ENCODE data around the gene MAD1L1. TPM values are rescaled to one million over a fixed set of nuclear protein-coding genes. Genes with fewer than 3 reads are reported as not detected.

Gene MAD1L1
- total and polyA plus RNA-seq, 2 donors (not counting 3 experiments of a cell fraction or from before 2014, with no cell fraction given): 34.1 to 42.3 TPM

DNA sequence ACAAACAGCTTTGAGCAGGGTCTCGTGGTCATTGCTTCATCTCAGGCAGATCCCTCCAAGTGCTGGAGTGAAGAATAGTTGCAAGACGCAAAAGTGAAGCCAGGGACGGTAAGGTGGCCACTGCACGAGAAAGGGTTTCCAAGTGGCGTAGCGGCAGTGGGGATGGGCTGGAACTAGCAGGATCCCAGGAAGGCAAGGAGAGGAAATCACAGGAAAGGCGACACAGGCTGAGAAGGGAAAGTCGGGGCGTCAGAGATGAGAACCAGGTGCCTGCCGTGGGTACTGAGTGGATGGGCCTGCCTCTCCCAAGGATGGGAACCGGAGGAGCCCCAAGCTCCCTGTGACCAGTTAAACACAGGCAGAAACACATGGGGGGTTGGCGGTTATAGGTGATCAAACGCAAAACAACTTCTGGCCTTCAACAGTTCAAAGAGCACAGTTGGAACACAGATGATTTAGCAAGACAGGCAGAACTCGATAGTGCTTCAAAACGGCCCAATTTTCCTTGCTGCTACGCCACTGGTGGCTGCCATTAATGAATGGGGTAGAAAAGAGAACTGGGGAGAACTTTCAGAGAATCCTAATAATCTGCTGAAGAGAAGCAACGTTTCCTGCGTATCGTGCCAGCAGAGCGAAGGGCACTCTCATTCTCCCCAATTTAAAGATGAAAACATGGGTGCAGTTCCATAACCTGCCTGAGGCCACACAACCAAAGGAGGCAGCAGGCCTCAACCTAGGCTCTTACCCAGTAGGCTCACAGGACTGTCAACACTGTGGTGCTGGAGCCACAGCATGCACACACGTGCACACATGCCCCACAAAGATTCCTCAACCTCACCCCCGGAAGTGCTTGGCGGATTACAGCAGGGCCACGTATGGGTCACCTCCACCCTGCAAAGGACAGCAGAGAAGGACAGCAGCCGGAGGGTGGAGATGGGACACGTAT lies 61.9 kb downstream of the MAD1L1 start:
- no TSS peak for BruUV-seq (replicated peaks)

DNA sequence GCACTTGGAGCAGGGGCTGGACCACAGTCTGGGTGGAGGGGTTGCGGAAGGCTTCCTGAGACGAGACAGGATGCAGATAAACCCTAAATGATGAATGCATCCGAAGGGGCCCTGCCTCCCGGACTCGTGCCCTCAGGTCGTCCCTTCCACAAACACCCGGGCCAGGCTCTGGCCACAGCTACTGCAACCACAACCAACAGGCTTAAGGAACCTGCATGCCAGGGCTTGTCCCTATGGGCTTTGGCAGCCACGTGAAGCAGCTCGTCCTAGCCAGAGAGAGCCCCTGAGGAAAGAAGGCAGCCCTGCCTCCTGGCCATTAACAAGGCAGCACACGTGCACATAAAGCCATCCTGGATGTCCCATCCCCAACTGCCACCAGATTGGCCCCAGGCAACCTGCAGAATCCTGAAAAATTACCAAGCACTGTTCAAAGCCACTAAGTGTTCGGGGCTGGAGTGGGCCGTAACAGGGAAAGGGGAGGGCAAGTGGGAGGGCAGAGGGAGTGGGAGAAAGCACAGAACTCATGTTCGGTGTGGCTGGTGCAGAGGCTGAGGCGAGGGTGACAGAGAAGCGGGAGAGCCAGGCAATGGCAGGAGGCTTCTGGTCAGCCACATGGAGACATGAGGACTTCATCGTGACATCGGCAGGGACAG lies 62.7 kb downstream of the MAD1L1 start:
- H3K9ac ChIP-seq (replicated peaks; ENCODE audit: extremely low read depth, insufficient read depth, low read length): no peak overlapping the region
- no peaks in the 10 kb centered on the region for H3K4me1 ChIP-seq (ENCODE audit: control insufficient read depth, extremely low read depth, insufficient read depth, low read length)
- dilution Hi-C loops (cut with MboI; ENCODE audit: extremely low pct_ligation_motif_present, low sequenced_read_pairs) (no loop called here), intact Hi-C loops (cut with micrococcal nuclease) (no loop called here)
- H3K36me3 ChIP-seq (ENCODE audit: control insufficient read depth in 2 of 2, extremely low read depth in 1 of 2, insufficient read depth in 2 of 2, low read length in 2 of 2): peaks cover 0 to 3% of the 10 kb centered on the region in 2 experiments
- no peaks in the 10 kb centered on the region for H3K9me1 ChIP-seq (replicated peaks; ENCODE audit: control insufficient read depth, extremely low read depth, insufficient read depth, low read length)
- TF ChIP-seq MAX (IDR thresholded peaks at IDR 0.05; ENCODE audit: insufficient read depth, insufficient read length) (no peak), MYC (IDR thresholded peaks at IDR 0.05; ENCODE audit: low read depth, low read length) (no peak), POLR2A (IDR thresholded peaks at IDR 0.05; ENCODE audit: low read depth, low read length) (no peak), EZH2 (IDR thresholded peaks at IDR 0.05; ENCODE audit: borderline replicate concordance, low read depth, low read length, severe bottlenecking) (no peak), POLR2AphosphoS5 (IDR thresholded peaks at IDR 0.05; ENCODE audit: insufficient read depth, low read depth, low read length) (no peak), JUN (IDR thresholded peaks at IDR 0.05; ENCODE audit: borderline replicate concordance, insufficient read depth, insufficient read length, low read depth) (no peak), GATA2 (IDR thresholded peaks at IDR 0.05; ENCODE audit: insufficient read depth, insufficient read length, low read depth, low read length) (no peak), FOS (IDR thresholded peaks at IDR 0.05; ENCODE audit: borderline replicate concordance, insufficient read depth, low read length) (no peak)
- TF ChIP-seq, protein P1, sequence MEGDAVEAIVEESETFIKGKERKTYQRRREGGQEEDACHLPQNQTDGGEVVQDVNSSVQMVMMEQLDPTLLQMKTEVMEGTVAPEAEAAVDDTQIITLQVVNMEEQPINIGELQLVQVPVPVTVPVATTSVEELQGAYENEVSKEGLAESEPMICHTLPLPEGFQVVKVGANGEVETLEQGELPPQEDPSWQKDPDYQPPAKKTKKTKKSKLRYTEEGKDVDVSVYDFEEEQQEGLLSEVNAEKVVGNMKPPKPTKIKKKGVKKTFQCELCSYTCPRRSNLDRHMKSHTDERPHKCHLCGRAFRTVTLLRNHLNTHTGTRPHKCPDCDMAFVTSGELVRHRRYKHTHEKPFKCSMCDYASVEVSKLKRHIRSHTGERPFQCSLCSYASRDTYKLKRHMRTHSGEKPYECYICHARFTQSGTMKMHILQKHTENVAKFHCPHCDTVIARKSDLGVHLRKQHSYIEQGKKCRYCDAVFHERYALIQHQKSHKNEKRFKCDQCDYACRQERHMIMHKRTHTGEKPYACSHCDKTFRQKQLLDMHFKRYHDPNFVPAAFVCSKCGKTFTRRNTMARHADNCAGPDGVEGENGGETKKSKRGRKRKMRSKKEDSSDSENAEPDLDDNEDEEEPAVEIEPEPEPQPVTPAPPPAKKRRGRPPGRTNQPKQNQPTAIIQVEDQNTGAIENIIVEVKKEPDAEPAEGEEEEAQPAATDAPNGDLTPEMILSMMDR (IDR thresholded peaks at IDR 0.05; ENCODE audit: extremely low read depth in 1 of 2, insufficient read depth in 1 of 2, low read depth in 1 of 2, low read length in 2 of 2): no peak
- DNase-seq (ENCODE audit: low read depth, low spot score) (no peak), FAIRE-seq (no peak)
- no peaks in the 10 kb centered on the region for H4K20me1 ChIP-seq (replicated peaks; ENCODE audit: control insufficient read depth, extremely low read depth, insufficient read depth, low read length)
- no peak overlapping the region for H3K27ac ChIP-seq (ENCODE audit: insufficient read depth, low read depth, low read length)
- no peaks in the 10 kb centered on the region for H3K27me3 ChIP-seq (ENCODE audit: control insufficient read depth in 2 of 2, insufficient read depth in 2 of 2, low read length in 2 of 2)
- H2AFZ ChIP-seq (ENCODE audit: low read depth, low read length): no peak overlapping the region
- H3K4me3 ChIP-seq (replicated peaks in 1 of 3; ENCODE audit: insufficient read depth in 1 of 3, low read depth in 1 of 3, low read length in 3 of 3): no peak overlapping the region
- H3K4me2 ChIP-seq (ENCODE audit: insufficient read depth, low read length): no peak overlapping the region
- H3K79me2 ChIP-seq (ENCODE audit: control insufficient read depth, insufficient read depth, low read length): no peaks in the 10 kb centered on the region
- H3K9me3 ChIP-seq (replicated peaks; ENCODE audit: control insufficient read depth, insufficient read depth, low read length): no peaks in the 10 kb centered on the region
- ChIA-PET CTCF (no interaction called here), POLR2A (no interaction called here)
- no TSS peak for BruUV-seq (replicated peaks)

More for the DNA sequence above, 61.9 kb downstream of the MAD1L1 start:
- Histone ChIP-seq H3K4me1 (ENCODE audit: control insufficient read depth, extremely low read depth, insufficient read depth, low read length) (no peaks in the 10 kb centered on the region), H2AFZ (ENCODE audit: low read depth, low read length) (no peak overlapping the region), H3K79me2 (ENCODE audit: control insufficient read depth, insufficient read depth, low read length) (no peaks in the 10 kb centered on the region), H3K4me3 (replicated peaks in 1 of 3; ENCODE audit: insufficient read depth in 1 of 3, low read depth in 1 of 3, low read length in 3 of 3) (no peak overlapping the region), H3K27me3 (ENCODE audit: control insufficient read depth in 2 of 2, insufficient read depth in 2 of 2, low read length in 2 of 2) (no peaks in the 10 kb centered on the region), H3K9me3 (replicated peaks; ENCODE audit: control insufficient read depth, insufficient read depth, low read length) (no peaks in the 10 kb centered on the region), H4K20me1 (replicated peaks; ENCODE audit: control insufficient read depth, extremely low read depth, insufficient read depth, low read length) (no peaks in the 10 kb centered on the region), H3K36me3 (ENCODE audit: control insufficient read depth in 2 of 2, extremely low read depth in 1 of 2, insufficient read depth in 2 of 2, low read length in 2 of 2) (peaks cover 0 to 3% of the 10 kb centered on the region in 2 experiments), H3K4me2 (ENCODE audit: insufficient read depth, low read length) (no peak overlapping the region), H3K9me1 (replicated peaks; ENCODE audit: control insufficient read depth, extremely low read depth, insufficient read depth, low read length) (no peaks in the 10 kb centered on the region), H3K9ac (replicated peaks; ENCODE audit: extremely low read depth, insufficient read depth, low read length) (no peak overlapping the region), H3K27ac (ENCODE audit: insufficient read depth, low read depth, low read length) (no peak overlapping the region)
- ChIA-PET CTCF (no interaction called here), POLR2A (no interaction called here)
- no peak for DNase-seq (ENCODE audit: low read depth, low spot score)
- dilution Hi-C loops (cut with MboI; ENCODE audit: extremely low pct_ligation_motif_present, low sequenced_read_pairs) (no loop called here), intact Hi-C loops (cut with micrococcal nuclease) (no loop called here)
- no peak for TF ChIP-seq EZH2 (IDR thresholded peaks at IDR 0.05; ENCODE audit: borderline replicate concordance, low read depth, low read length, severe bottlenecking)
- no peak for FAIRE-seq
